ENCODE results near the gene NOS1. TPM values are rescaled to one million over a fixed set of nuclear protein-coding genes. Genes with fewer than 3 reads are reported as not detected.
"Not testable (repeated sequence)": the region's sequence is repeated elsewhere in the genome, so short reads cannot be mapped to it uniquely, and the experiment has no call there.

The NOS1 gene
- total RNA-seq, 1 experiment from 2014 or later = 25.2 TPM

DNA sequence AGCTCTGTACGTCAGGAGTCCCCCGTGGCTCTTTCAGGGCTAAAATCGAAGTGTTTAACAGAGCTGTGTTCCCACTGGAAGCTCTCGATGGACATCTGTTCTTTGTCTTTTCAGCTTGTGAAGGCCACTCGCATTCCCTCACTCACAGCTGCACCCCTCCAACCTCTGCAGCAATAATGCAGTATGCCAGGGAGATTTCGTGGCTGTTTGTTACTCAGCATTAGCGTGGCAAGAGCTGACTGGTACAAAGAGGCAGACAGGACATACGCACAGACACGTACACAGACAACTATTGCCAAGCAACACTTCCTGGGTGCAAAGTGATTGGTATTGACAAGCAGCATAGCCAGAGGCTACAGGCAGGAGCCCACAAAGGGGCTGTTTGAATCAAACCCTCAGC, 159.4 kb downstream of the NOS1 start:
- BruUV-seq (replicated peaks) = no TSS peak

DNA sequence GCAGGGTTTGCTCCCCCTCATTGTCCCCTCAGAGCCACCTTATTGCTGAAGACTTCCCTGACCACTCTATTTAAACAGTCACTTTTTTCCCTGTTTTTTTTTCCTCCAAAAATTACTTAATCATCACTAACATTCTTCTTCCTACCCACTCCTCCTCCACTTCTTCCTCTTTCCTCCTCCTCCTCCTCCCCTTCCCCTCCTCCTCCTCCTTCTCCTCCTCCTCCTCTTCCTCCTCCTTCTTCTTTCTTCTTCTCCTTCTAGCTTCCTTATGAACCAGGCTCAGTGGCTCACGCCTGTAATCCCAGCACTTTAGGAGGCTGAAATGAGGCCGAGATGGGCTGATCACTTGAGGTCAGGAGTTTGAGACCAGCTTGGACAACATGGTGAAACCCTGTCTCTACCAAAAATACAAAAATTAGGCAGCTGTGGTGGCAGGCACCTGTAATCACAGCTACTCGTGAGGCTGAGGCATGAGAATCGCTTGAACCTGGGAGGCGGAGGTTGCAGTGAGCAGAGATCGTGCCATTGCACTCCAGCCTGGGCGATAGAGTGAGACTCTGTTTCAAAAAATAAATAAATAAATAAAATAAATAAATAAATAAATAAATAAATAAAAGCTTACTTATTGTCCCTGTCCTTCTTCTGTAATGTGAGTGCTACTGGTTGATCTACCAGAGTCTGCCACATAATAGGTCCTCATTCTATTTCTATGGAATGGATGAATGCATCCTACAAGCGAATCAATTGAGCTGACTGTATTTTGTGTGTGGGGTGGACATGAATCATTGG, 161.3 kb downstream of the NOS1 start:
- POLR2A ChIA-PET (ENCODE audit: low non-redundant PET) = interaction anchor here (0.6 kb wide), 3 partner anchors 226 to 769 kb away, joined by 3 to 23 read pairs (median 13); partner anchors contain the start of gene KSR2
- H3K27me3 ChIP-seq (replicated peaks; ENCODE audit: insufficient read depth, low read depth, low read length, poor library complexity); H3K4me1 ChIP-seq (ENCODE audit: insufficient read depth, low read length, poor library complexity, severe bottlenecking); DNase-seq (ENCODE audit: low spot score); H3K9me3 ChIP-seq (ENCODE audit: low read depth, low read length, poor library complexity, severe bottlenecking); H3K4me3 ChIP-seq (ENCODE audit: low read depth, low read length, poor library complexity, severe bottlenecking); H3K36me3 ChIP-seq (ENCODE audit: insufficient read depth, low read length, poor library complexity, severe bottlenecking); intact Hi-C loops (cut with micrococcal nuclease; ENCODE audit: unreplicated experiment); BruUV-seq (replicated peaks); H3K27ac ChIP-seq (ENCODE audit: low read depth, low read length, poor library complexity, severe bottlenecking): not testable (repeated sequence)
- CTCF ChIA-PET = interaction anchor here (0.8 kb wide), 1 partner anchor 167 kb away, joined by 8 read pairs; no protein-coding TSS in a partner anchor

More for the DNA sequence above, 159.4 kb downstream of the NOS1 start:
- TF ChIP-seq CTCF (conservative IDR thresholded peaks at IDR 0.05; ENCODE audit: low read depth, low read length) (no peak), EZH2 (IDR thresholded peaks at IDR 0.05; ENCODE audit: borderline replicate concordance, low read depth, low read length, poor library complexity, severe bottlenecking) (no peak)
- H3K27me3 ChIP-seq (replicated peaks; ENCODE audit: insufficient read depth, low read depth, low read length, poor library complexity) = no peaks in the 10 kb centered on the region
- no peak for DNase-seq (ENCODE audit: low spot score)
- H3K27ac ChIP-seq (ENCODE audit: low read depth, low read length, poor library complexity, severe bottlenecking) = no peak overlapping the region
- POLR2A ChIA-PET (ENCODE audit: low non-redundant PET) = no interaction called here
- H3K36me3 ChIP-seq (ENCODE audit: insufficient read depth, low read length, poor library complexity, severe bottlenecking) = no peaks in the 10 kb centered on the region
- CTCF ChIA-PET = no interaction called here
- intact Hi-C loops (cut with micrococcal nuclease; ENCODE audit: unreplicated experiment) = no loop called here
- no peaks in the 10 kb centered on the region for H3K4me1 ChIP-seq (ENCODE audit: insufficient read depth, low read length, poor library complexity, severe bottlenecking)
- no peaks in the 10 kb centered on the region for H3K9me3 ChIP-seq (ENCODE audit: low read depth, low read length, poor library complexity, severe bottlenecking)
- no peak overlapping the region for H3K4me3 ChIP-seq (ENCODE audit: low read depth, low read length, poor library complexity, severe bottlenecking)

GRCh38 chr12:117196334-117196733, 165.1 kb downstream of the NOS1 start:
- BruUV-seq (replicated peaks); H3K4me1 ChIP-seq (ENCODE audit: insufficient read depth, low read length, poor library complexity, severe bottlenecking); H3K36me3 ChIP-seq (ENCODE audit: insufficient read depth, low read length, poor library complexity, severe bottlenecking); H3K27me3 ChIP-seq (replicated peaks; ENCODE audit: insufficient read depth, low read depth, low read length, poor library complexity); intact Hi-C loops (cut with micrococcal nuclease; ENCODE audit: unreplicated experiment); POLR2A ChIA-PET (ENCODE audit: low non-redundant PET); DNase-seq (ENCODE audit: low spot score); H3K4me3 ChIP-seq (ENCODE audit: low read depth, low read length, poor library complexity, severe bottlenecking); H3K27ac ChIP-seq (ENCODE audit: low read depth, low read length, poor library complexity, severe bottlenecking); CTCF ChIA-PET; H3K9me3 ChIP-seq (ENCODE audit: low read depth, low read length, poor library complexity, severe bottlenecking): not testable (repeated sequence)

DNA sequence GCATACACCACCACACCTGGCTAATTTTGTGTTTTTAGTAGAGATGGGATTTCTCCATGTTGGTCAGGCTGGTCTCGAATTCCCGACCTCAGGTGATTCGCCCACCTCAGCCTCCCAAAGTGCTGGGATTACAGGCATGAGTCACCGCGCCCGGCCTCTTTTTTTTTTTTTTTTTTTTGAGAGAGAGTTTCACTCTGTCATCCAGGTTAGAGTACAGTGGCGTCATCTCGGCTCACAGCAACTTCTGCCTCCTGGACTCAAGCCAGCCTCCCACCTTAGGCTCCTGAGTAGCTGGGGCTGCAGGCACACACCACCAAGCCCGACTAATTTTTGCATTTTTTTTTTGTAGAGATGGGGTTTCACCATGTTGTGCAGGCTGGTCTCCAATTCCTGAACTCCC, 166.4 kb downstream of the NOS1 start:
- intact Hi-C loops (cut with micrococcal nuclease; ENCODE audit: unreplicated experiment); BruUV-seq (replicated peaks); H3K4me1 ChIP-seq (ENCODE audit: insufficient read depth, low read length, poor library complexity, severe bottlenecking); H3K9me3 ChIP-seq (ENCODE audit: low read depth, low read length, poor library complexity, severe bottlenecking); POLR2A ChIA-PET (ENCODE audit: low non-redundant PET); H3K27me3 ChIP-seq (replicated peaks; ENCODE audit: insufficient read depth, low read depth, low read length, poor library complexity); H3K27ac ChIP-seq (ENCODE audit: low read depth, low read length, poor library complexity, severe bottlenecking); CTCF ChIA-PET; H3K4me3 ChIP-seq (ENCODE audit: low read depth, low read length, poor library complexity, severe bottlenecking); DNase-seq (ENCODE audit: low spot score); H3K36me3 ChIP-seq (ENCODE audit: insufficient read depth, low read length, poor library complexity, severe bottlenecking): not testable (repeated sequence)

Data from A673 (cell line).